ENCODE data around the gene RAB11FIP3.
"Not testable (repeated sequence)": the region's sequence is repeated elsewhere in the genome, so short reads cannot be mapped to it uniquely, and the experiment has no call there.

RAB11FIP3 gene

DNA sequence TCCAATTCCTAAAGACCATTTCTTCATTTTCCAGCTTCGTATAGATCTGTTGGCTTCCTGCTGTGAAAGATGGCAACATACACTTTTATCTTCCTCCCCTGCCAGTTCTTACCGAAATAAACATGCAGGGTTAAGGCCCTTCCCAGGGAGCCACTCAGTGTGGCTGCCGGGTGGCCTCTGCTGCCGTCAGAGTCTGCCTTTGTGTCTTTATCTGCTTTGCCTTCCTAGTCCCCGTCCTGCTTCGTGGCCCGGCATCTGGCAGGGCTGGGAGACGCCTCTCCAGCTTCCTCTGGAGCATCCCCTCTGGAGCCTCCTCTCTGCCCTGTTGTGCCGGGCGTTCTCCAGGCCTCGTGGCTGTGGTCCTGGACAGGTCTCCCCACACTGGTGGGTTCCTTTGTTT, 71.8 kb downstream of the RAB11FIP3 start:
- no peak for DNase-seq

DNA sequence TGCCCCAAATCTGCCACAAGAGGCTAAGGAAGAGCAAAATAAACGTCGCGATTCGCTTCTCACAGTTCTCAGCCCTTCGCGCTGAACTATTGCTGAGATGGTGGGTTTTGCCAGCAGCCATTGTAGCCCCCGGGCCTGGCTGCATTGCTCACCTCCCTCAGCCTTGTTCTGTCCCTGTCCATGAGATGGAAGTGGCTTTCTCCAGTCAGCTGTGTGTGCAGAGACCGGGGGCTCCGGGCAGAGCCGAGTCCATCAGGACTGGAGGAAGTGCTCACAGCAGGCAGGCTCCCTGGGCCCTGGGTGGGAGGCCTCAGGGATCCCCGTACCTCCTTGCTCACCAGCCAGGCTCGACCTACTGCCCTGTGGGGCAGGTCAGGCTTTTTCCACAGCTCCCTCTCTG, 74.5 kb downstream of the RAB11FIP3 start:
- no peak for DNase-seq

DNA sequence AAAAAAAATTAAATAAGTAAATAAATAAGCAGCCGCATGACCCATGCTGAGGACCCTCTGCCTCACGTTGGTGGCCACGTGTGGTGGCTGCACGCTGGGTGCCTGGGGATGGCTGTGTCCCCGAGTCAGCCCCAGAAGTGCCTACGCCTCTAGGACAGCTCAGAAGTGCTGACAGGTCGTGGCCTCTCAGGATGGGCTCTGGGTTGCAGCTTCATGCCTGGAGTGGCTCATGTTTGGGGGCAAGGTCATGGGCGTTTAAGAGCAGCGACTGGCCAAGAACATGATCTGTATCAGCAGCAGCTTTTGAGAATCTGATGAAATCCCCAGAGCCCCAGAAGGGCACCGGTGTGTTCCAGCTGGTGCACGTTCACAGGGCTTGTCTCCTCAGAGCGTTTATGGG, 75.3 kb downstream of the RAB11FIP3 start:
- DNase-seq, result no peak

DNA sequence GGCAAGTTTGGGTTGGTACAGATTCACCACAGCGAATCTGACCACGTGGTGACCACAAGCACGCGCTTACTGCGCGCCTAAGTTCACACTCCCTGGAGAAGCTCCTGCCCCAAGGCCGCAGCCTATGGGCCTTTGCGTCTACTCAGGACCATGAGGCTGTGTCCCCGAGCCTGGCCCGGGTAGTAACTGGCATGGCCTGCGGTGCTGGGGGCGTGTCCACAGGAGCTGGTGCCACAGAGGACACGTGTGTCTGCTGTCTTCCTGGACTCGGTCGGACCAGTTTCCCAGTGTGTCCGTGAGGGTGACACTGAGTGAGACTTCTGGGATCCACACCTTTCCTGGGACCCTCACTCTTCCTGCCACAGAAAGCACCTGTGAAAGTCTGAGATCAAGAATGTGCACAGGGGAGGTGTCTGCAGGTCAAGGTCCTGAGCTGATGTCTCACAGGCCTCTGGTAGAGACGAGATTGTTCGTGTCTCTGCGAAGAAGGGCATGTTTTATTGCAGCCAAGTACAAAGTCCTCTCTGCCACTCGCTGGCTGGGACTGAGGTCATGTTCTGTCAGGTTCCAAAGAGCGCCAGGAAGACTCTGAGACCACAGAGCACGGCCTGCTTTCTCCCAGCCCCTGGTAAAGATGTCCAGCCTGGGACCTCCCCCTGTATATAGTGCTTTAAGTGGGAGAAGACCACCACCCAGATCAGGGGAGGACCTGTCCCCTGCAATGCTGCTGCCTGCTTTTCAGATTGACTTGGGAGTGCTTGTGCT, 76.9 kb downstream of the RAB11FIP3 start:
- DNase-seq, result no peak

DNA sequence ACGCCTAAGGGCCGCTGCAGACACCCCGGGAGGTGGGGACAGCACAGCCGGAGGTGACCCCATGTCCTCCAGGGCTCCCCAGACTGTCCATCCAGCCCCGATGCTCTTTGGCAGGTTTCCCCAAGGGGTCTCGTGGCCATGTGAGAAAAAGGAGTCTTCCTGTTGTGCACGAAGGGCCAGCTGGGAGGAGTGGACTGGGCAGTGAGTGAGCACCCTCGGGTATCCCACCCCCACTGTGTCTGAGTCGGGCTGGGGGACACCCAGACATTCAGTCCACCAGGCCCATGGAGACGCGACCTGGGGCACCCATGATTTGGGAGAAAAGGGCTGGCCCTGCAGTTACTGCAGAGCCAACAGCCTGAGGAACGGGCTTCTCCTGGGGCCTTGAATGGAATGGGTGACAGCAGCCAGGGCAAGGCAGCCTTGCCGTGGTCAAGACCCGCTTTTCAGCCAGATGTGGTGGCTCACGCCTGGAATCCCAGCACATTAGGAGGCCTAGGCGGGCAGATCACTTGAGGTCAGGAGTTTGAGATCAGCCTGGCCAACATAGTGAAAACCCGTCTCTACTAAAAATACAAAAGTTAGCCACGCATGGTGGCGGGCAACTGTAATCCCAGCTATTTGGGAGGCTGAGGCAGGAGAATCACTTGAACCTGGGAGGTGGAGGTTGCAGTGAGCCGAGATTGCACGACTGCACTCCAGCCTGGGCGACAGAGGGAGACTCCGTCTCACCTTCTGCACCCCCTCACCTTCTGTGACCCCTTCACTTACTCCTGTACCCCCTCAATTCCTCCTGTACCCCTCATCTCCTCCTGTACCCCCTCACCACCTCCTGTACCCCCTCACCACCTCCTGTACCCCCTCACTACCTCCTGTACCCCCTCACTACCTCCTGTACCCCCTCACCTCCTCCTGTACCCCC, 78.0 kb downstream of the RAB11FIP3 start:
- DNase-seq, result no peak

DNA sequence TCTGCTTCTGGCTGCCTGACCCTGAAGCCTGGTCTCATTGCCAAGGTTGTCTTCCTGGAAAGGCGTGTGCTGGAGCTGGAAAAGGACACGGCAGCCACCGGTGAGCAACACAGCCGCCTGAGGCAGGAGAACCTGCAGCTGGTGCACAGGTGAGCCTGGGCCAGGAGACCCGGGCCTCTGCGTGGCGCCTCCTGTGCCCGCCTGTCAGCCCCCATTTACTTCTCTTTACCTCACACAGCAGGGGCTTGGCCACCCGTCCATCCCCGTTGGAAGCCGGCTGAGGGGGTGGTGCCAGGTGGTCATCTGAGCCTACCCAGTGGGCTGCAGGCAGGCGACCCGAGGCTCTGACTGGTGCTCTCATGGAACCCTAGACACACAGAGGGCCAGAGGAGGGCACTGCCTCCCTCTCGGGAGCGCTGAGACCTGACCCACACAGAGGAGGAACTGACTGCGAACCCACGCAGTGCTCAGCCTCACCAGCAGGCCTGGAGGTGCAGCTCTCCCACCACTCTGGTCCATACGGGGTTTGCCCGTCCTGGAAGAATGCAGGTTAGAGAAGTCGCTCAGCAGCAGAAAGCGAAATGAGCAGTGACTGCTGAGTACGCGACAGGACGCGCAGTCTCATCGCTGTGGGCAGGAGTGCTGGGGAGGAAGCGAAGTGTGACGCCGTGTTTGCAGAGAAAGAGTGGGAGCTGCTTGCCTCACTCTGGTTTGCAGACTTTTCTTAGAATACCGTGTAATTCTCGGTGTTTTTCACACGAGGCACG, 80.2 kb downstream of the RAB11FIP3 start:
- no peak for DNase-seq

DNA sequence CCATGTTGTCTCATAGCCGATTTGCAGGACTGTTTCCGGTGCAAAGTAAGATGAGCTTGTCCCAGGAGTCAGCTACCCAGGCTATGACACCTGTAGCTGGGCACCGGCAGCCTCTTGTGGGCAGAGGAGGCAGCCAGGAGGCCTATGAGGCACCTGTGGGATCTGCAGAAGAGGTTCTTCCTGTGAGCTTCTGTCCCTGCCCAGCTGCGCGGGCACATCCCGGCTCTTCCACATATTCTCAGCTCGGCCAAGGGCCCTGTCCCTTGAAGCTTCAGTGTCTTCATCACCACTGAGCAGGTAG, 80.7 kb downstream of the RAB11FIP3 start:
- no peak for DNase-seq

DNA sequence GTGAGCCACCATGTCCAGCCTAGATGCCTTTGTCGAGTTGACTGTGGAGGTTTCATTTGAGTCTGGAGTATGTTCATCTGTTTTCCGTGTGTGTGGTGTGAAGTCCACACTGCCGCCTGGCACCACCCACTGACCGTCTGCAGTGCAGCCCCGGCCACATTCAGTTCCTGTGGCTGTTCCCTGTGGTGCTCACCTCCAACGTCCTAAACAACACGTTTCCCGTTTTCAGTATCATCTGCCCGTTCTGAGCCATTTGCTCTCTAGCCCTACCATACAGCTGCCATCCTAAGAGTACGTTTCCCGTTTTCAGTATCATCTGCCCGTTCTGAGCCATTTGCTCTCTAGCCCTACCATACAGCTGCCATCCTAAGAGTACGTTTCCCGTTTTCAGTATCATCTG, 82.1 kb downstream of the RAB11FIP3 start:
- DNase-seq, result not testable (repeated sequence)

DNA sequence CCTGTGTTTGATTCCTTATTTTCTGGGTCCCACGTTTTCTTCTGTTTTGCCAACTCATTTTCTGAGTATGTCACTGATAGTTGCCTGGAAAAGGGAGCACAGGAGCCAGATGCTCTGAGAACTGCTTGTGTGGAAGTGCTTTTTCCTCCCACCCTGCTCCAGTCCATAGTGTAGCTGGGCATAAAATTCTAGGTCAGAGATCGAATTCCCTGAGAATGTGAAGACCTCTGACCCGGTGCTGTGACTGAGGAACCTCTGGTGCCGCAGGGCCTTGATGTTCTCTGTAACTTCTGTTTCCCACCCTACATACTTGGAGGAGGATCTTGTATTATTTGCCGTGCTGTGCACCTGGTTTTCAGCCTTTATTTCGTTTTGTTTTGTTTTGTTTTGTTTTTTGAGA, 82.5 kb downstream of the RAB11FIP3 start:
- no peak for DNase-seq

DNA sequence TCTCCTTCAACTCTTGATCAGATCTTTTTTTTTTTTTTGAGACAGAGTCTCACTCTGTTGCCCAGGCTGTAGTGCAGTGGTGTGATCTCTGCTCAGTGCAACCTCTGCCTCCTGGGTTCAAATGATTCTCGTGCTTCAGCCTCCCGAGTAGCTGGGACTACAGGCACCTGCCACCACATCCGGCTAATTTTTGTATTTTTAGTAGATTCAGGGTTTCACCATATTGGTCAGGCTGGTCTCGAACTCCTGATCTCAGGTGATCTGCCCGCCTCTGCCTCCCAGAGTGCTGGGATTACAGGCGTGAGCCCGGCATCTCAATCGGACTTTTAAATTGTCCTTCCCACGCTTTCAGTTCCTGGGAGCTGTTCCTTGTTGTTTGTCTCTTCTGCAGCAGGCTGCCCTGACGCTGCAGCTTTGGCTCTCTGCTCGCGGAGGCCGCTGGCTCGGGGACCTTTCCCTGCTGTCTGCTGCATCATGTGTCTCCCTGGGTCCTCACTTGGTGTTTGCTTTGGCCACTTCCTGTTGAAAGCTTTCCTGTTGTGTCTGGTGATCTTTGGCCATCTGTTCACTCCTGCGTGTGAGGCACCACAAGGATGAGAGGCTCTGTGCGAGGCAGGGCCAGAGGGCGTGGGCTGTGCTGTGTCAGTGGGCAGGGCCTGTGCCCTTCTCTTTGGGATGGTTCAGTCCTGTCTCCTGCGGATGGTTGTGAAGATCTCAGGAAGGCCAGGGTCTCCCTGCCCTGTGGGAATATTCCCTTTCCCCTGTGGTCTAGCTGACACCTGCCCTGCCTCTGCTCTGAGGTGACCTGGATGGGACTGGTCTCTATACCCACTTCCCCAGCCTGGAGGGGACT, 83.7 kb downstream of the RAB11FIP3 start:
- DNase-seq, result no peak

DNA sequence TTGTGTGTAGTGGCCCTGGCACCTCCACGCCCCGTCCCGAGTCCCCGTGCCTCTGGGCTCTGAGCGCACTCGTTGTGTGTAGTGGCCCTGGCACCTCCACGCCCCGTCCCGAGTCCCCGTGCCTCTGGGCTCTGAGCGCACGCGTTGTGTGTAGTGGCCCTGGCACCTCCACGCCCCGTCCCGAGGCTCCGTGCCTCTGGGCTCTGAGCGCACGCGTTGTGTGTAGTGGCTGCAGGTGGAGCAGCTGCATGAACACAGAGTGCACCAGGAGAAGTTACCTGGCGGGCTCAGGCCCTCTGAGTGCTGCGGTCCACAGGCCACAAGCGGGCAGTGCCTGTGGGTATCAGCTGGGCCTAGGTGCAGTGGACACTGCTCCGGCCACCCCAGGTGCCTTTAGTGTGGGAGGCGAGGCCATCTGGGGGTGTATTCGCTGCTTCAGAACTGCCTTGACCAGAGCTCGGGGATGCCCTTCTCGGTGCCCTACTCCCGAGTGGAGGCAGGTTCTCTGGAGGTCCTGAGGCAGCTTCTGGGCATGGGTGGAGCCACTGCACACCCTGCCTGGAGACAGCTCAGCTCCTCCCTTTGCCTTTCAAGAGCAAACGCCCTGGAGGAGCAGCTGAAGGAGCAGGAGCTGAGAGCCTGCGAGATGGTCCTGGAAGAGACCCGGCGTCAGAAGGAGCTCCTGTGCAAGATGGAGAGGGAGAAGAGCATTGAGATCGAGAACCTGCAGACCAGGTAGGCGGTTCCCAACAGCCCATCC, 84.8 kb downstream of the RAB11FIP3 start:
- no peak for DNase-seq

DNA sequence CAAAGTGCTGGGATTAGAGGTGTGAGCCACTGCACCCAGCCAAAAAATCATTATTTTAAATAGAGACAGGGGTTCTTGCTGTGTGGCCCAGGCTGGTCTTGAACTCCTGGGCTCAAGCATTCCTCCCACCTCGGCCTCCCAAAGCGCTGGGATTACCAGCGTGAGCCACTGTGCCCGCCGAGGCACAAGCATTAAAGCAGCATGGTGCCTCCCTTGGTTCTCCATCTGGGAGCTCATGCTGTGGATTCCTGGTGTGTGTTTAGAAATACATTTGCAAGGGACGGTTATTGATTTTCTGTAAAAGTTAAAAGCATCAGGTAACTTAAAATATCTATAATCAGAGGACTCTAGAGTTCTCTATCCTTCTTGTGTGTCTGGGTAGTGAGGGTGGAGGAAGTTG, 87.4 kb downstream of the RAB11FIP3 start:
- no peak for DNase-seq

DNA sequence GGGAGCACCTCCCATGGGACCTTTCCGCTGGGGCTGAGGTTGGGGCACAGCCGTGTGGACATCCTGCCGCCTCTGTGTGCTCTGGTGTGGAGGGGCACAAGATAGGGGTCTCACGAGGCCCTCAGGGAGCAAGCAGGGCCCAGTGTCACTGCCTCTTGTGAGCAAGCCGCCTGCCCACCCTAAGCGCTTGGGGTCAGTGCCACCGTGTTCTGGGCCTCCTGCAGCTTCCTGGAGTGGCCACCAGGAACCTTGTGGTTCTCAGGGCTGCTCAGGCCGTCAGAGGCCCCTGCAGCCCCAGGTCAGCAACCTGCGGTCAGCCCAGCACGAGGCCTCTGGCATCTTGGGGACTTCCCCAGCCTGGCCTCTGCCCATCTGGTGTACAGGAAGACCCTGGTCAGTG, 88.5 kb downstream of the RAB11FIP3 start:
- no peak for DNase-seq

DNA sequence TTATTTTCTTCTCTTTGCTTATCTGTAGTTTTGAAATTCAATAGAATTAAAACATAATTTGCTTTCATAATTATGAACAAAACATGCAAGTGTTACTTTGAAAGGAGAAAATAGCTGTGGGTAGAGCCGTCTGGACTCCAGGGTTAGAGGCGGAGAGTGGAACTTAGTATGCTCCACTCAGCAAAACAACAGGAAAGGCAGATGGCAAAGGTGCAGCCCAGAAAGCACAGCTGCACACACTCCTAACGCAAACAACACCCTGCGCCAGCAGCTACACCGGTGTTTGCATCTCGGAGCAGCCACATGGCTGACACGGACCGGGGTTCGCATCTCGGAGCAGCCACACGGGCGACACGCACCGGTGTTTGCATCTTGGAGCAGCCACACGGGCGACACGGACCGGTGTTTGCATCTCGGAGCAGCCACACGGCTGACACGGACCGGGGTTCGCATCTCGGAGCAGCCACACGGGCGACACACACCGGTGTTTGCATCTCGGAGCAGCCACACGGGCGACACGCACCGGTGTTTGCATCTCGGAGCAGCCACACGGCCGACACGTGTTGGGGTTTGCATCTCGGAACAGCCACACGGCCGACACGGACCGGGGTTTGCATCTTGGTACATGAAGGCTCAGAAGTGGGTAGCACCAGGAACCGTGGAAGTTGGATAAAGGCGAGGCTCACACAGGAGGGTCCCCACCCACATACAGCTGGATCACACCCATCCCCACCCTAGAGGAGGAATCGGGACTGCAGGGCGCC, 89.9 kb downstream of the RAB11FIP3 start:
- no peak for DNase-seq

DNA sequence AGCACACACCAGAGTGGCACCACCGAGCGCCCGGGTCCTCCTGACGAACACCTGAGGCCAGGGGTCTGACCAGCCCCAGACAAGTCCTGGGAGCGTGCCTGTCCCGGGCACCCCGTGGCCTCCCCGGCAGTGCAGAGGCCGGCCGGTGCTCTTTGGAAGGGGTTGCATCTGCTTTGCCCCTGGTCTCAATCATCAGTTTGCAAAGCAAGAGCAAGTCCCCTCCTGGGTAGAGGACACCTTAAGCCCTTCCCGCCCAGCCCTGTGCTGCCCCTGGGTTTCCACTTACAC, 90.4 kb downstream of the RAB11FIP3 start:
- DNase-seq, result no peak

DNA sequence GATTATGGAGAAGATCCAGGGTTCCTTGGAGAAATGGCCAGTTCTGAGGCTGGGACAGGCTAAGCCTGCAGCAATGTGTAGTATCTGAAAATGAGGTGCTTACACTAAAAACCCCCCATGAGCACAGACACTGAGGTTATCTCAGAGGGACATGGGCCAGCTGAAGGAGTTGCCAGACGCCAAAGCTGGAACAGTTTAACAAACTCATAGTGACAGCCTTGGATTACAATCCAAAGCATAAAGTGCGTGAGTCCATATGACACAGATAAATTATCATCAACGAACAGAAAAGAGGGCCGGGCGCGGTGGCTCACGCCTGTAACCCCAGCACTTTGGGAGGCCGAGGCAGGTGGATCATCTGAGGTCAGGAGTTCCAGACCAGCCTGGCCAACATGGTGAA, 90.9 kb downstream of the RAB11FIP3 start:
- no peak for DNase-seq

DNA sequence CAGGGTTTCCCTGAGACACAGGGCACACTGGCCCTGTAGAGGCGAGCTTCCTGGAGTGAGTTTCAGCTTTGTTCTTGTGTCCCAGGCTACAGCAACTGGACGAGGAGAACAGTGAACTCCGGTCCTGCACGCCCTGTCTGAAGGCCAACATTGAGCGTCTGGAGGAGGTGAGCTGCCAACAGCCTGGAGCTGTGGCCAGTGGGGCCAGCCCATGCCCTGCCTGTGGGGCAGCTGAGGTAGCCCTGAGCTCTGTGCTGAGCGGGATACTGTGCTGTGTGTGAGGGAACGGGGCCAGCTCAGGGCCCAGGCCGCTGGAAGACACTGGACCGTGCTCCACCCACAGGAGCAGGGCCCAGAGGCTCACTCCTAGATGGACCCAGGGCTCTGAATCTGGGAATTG, 93.4 kb downstream of the RAB11FIP3 start:
- DNase-seq, result no peak

DNA sequence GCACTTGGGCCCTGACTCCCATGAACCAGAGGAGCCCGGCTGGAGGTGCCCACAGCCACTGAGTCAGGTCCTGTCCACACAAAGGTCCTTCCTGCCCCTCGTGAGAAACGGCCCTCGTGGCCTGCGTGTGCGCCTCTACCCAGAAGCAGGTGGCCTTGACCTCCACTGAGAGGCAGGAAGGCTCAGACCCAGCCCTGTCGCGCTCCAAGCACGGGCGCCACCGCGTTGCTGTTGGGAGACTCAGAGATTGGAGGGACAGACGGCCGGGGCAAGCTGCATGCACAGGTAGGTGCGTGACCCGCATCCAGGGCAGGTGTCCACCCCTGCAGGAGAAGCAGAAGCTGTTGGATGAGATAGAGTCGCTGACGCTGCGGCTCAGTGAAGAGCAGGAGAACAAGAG, 94.0 kb downstream of the RAB11FIP3 start:
- DNase-seq, result no peak

DNA sequence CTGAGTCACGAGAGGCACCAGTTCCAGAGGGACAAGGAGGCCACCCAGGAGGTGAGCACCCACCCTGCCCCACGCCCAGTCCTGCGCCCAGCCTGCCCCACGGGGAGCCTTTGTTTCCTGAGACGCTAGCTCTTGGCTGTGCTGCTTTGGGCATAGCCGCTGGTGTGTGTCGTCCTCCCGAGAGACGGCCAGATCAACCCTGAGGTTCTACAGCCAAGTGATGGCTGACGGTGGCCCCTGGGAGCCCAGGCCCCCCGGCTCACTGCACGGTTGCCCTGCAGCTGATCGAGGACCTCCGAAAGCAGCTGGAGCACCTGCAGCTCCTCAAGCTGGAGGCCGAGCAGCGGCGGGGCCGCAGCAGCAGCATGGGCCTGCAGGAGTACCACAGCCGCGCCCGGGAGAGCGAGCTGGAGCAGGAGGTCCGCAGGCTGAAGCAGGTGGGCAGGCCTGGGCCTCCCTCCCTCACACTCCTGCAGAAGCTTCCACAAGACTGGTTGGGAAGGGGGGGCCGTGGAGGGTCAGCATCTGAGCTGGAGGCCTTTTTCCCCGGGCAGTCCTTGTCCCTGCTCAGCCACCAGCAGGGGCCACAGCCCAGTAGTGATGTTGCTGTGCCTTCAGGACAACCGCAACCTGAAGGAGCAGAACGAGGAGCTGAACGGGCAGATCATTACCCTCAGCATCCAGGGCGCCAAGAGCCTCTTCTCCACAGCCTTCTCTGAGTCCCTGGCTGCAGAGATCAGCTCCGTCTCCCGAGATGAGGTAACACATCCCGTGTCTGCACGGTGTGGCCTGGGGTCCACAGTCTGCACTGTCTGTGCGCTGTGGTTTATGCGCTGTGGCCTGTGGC, 94.6 kb downstream of the RAB11FIP3 start:
- no peak for DNase-seq

DNA sequence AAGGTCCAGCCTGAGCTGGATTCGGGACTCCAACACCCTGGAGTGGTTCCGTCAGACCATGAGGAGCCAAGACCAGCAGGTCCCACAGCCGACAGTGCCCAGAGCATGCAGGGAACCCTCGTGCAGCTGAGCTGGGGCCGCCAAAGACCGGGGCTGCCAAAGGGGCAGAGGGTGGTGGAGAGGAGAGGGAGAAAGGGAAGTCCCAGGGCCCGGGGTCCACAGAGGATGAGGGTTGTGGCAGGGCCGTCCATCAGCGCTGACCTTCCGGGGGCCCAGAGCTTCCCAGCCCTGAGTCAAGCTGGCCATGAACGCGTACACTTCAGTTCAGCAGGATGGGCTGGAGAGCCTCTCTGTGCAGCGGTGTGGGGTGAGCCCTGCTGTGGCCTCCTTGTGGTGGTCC, 95.4 kb downstream of the RAB11FIP3 start:
- no peak for DNase-seq

All from NCI-H2081 treated with DMSO at 0.1 percent for 48 hours (cell line).